Retinal pigment epithelial cell (primary cell): ENCODE data around the gene SNRNP27.

Source experiments
- DNase-seq: peaks from one replicate; pipeline ENCODE4 v3.0.0-alpha.2; 2010; ENCODE audit warnings: low read depth
- H3K4me3 ChIP-seq: 2 replicates; pipeline ENCODE4 v1.5.1; 2011; ENCODE audit warnings: mild to moderate bottlenecking, low read length, control low read depth, moderate library complexity
- CTCF ChIP-seq: conservative IDR thresholded peaks from 2 replicates; pipeline ENCODE4 v1.5.1; 2011; ENCODE audit warnings: low read depth, low read length, control low read depth, inconsistent platforms

Gene SNRNP27

DNA sequence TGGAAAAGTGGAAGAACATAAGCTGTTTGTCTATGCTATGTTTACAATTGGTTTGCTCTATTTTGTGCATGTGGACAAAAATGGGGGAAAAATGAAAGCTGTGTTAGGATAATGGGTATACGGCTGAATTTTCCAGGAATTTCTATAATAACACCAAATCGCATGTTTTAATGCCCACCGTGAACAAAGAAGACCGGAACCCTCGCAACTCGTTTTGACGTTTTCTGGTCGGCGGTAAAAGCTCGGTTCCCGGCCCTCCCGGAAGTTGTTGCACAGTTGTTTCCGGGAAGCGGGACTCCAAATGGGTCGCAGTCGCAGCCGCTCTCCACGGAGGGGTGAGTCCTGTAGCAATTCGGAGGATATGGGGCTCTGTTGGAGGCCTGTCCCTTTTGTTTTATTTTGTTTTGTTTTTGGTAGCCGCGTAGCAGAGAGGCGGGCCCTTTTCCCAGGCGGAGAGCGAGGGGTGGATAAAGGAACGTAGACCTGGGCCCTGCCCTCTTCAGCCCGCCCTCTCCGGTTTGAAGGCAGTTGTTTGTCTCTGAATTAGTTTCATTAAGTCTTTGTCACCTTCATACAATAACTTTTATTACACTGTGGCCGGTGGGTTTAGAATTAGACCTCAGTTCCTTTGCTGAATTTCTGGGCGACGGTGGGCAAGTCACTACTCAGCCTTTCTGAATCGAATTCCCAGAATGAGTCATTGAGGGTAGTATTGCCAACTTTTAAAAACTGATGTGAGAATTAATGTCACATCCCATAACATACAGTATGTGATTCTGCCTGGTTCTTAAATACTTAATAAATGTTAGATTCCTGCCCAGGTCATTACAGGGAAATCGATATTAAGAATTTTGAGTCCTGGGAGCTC lies at the start of gene SNRNP27:
Gene SNRNP27, plus strand, starts transcription at position 273 of the 868 bp plus-strand sequence. Its CDS starts 29 bp downstream, at position 302.
- peak within 1 kb of the TSS; percentile 94 for H3K4me3 ChIP-seq
- DNase-seq = no peak
- TF ChIP-seq CTCF = no peak

DNA sequence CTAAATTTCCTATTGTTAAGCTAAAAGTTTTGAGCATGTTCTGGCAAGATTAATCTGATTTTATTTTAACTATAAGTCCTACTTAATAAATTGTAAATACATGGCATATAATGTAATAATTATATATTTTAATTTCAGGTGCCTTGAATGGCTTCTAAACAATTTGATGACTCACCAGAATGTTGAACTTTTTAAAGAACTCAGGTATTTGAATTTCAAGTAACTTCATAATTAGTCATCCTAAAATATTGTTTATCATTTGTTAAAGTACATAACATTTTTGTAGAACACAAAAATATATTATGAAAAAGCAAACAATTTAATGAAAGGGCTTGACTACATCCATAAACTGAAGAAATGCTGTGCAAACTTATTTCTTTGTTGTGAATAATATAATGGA lies 49.8 kb upstream of the SNRNP27 start:
- no peak for DNase-seq
- no peak for TF ChIP-seq CTCF
- no peak overlapping the region for H3K4me3 ChIP-seq

- no peak overlapping the region for H3K4me3 ChIP-seq
- TF ChIP-seq CTCF = no peak
- DNase-seq = no peak
These were observed 49.2 kb upstream of the SNRNP27 start for GRCh38 chr2:69844560-69844959.

DNA sequence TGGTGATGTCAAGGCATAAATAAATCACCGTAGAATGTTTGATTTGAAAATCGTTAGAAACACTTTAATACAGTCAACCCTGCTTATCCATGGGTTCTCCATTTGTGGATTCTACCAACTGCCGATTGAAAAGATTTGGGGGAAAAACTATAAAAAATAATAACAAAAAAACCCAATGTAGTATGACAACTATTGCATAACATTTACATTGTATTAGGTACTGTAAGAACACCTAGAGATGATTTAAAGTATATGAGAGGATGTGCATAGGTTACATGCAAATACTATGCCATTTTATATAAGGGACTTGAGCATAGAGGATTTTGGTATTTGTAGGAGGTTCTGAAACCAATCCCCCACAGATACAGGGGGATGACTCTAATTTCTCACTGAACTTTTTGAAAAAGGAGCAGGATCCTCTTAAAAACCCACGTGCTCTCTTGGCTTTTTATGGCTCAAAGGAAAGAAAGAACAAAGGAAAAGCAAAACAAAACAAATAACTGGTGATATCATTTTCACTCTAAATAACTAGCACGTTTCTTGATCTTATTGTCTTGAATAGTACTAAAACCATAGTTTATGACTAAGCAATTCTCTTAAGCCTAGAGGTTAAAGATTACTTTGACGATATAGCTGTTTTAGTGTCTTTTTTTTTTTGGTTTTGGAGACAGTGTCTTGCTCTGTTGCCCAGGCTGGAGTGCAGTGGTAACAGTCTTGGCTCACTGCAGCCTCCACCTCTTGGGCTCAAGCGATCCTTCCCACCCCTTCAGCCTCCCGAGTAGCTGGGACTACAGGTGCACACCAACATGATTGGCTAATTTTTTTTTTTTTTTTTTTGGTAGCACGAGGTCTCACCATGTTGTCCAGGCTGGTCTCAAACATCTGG lies 47.3 kb upstream of the SNRNP27 start:
- DNase-seq = no peak
- no peak for TF ChIP-seq CTCF
- no peak overlapping the region for H3K4me3 ChIP-seq

GRCh38 chr2:69847068-69847828 lies 46.5 kb upstream of the SNRNP27 start:
- TF ChIP-seq CTCF = no peak
- no peak for DNase-seq

DNA sequence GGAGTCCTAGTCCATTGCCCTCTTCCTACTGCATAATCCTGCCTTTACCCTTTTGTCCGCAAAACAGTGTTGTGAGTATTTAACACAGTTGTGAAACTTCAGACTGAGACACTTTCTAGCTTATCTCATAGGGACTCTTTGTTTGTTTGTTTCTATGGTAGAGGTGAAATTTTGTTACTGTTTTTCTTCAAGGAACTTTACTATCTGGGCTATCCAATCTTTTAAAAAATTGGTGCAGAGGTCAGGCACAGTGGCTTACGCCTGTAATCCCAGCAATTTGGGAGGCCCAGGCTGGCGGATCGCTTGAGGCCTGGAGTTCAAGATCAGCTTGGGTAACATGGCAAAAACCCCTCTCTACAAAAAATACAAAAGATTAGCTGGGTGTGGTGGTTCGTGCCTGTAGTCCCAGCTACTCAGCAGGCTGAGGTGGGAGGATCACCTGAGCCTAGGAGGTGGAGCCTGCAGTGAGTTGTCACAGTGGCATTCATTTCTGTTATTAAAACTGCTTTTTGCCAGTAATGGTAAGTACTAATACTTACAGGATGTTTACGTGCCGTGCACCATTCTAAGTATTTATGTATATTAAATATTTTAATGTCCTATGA lies 45.5 kb upstream of the SNRNP27 start:
- DNase-seq = no peak
- no peak overlapping the region for H3K4me3 ChIP-seq
- no peak for TF ChIP-seq CTCF

More at GRCh38 chr2:69847068-69847828, 46.5 kb upstream of the SNRNP27 start:
- H3K4me3 ChIP-seq = no peak overlapping the region
